NCI-H82 (cell line): ENCODE data around the gene ARPC1B.
"Not testable (repeated sequence)": the region's sequence is repeated elsewhere in the genome, so short reads cannot be mapped to it uniquely, and the experiment has no call there.

Source experiments
- DNase-seq: peaks from one replicate; lab custom pipeline; 2025; lab: John Stamatoyannopoulos, UW

Gene ARPC1B

DNA sequence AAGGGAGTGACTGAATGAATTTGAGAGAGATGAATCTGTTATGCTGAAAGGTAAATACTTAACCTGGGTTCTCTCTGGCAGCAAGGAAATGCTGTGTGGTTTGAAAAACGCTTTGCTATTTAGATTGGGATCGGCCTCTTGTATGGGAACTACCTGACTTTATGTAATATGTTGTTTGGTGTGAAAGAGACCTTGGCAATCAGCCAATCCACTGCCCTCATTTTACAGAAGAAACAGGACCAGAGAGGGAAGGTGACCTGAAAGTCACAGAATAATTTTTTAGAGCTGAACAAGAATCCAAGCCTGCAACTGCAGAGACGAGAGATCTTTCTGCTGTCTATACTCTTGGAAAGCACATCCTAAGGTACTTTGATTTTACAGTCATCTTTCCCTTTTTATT is 35.3 kb downstream of the ARPC1B start:
- no peak for DNase-seq

- DNase-seq, result no peak
These were observed 36.1 kb downstream of the ARPC1B start for GRCh38 chr7:99410635-99411034.

- peak; percentile 69 for DNase-seq
These were observed 41.1 kb downstream of the ARPC1B start for GRCh38 chr7:99415513-99416127.

- no peak for DNase-seq
These were observed 43.7 kb downstream of the ARPC1B start for GRCh38 chr7:99418260-99418659.

DNA sequence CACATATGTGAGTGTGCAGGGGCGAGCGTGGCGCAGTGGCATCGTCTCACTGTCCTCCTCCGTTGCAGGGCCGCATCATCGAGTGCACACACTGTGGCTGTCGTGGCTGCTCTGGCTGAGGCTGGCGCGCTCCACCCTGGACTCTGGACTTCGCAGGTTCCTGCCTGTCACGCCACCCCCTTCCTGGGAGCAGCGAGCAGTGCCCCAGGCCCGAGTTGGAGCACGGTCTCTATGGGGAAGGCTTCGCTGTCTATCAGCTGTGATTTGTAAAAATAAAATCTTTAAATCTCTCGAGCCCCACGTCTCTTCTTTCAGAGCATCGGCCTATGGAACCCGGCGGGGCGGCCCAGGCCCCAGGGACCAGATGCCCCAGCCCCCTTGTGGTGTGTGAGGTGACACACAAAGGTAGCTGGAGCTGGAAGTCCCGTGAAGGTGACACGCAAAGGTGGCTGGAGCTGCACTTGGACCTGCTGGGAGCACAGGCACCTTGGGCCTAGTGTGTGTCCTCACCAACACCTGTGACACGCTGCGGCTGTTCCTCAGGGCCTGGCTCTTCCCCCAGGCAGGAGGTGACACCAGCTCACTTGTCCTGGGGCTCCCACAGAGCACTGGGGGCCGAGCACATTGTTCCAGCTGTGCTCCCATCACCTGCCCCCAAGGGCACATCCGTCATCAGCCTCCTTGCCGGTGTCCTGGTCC is 44.9 kb downstream of the ARPC1B start:
- DNase-seq, result no peak

- no peak for DNase-seq
These were observed 45.7 kb downstream of the ARPC1B start for GRCh38 chr7:99420213-99420612.

- peak; percentile 42 for DNase-seq
These were observed 46.5 kb downstream of the ARPC1B start for GRCh38 chr7:99420986-99421385.

DNA sequence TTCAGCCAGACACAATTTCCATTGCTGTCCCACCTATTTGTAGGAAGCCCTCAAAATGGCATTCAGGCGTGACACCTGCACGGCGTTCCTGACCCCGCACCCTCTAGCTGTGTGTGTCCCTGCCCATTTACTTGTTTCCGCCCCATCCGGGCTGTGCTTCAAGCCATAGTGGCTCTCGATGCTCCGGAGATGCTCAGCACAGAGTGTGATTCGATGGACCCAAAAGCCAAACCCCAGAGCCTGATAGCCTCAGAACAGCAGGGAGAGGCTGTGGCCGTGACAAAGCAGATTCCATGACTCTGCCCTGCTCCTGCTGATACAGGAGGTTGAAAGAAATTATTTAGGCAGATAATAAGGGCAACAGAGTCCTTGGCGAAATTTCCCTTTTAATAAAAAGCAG is 47.7 kb downstream of the ARPC1B start:
- no peak for DNase-seq

DNA sequence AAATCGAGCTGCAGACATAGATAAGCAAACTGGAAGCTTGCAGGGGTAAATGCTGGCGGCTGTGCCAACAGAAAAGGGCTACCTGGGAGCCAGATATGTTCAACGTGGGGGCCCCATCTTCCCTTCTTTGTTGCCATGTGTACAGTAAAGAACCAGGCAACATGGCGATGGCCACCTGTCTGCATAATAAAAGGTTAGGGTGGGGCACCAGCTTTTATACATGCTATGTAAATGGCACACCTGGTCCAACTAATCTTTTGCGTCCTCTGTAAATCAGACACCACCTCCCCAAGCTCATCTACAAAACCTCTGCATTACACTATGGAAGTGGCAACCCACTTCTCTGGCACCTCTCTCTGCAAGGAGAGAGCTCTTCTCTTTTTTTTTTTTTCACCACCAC is 48.1 kb downstream of the ARPC1B start:
- DNase-seq, result no peak

DNA sequence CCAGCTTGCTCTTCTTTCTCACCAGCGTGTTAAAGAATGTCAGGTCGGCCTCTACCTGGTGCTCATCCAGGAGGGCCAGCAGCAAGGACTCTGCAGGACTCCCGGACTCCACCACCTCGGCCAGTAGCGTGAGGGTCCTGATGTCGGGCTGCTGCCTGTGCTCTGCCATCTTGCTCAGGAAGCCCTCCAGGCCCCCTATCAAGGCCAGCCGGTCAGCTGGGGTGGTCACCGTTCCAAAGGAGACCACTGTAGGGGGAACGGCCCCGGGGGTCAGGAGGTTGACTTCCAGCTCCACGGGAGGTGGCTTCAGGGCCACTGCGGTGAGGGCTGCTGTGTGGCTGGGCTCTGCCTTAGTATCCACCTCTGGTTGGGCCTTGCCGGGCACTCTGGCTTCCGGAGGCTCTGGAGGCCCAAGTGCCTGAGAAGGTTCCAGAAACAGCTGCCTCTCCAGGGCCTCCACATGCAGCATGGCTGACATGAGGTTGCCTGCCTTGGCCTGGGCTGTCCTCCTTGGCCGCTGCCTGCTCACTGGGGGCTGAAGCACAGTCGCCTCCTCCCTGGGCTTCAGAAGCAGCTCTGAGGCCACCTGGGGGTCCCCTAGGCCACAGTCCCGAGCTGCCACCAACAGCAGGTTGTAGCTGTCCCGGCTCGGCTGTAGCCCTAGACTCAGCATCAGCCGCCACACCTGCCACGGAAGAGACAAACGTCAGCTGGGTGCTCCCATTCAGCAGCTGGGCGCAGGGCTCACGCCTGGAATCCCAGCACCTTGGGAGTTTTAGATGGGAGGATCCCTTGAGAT is 50.6 kb downstream of the ARPC1B start:
- no peak for DNase-seq

DNA sequence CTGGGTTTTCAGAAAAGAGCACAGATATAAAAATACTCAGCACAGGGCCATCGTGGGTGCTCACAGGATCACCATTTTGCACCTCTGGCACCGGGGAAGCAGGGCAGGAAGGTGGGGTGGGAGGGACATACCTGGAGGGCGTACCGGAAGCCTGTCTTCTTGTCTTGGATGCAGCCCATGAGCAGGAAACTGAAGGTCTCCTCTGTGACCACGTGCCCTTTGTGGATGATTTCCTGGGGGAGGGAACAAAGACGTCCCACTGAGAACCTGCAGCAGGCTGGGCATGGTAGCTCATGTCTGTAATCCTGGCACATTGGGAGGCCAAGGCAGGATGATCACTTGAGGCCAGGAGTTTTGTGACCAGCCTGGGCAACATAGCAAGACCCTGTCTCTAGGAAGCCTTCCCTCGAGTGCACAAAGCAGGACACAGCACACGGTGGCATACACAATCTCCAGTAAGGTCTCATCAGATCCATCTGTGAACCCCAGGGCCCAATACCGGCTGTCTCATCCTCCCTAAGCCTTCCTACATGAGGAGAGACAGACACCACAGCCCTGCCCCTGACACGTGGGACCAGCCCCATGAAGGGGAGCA is 54.5 kb downstream of the ARPC1B start:
- no peak for DNase-seq

DNA sequence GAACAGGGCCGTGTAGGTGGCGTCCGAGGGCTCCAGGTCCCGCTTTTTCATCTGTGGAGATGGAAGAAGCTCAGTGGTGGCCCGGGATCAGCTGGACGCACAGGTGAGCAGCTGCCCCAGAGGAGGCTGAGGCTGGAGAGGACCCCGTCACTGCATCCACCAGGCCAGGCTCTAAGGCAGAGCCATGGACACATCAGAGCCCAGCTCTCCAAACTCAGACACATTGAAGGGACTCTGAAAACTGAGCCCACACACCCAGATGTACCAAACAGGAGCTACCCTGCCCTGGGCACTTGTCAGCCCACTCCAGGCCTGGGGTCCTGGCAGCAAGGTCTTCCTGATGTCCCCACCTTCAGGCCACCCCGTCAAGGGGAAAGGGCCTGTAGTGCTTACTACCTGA is 55.2 kb downstream of the ARPC1B start:
- DNase-seq, result no peak

- not testable (repeated sequence) for DNase-seq
These were observed 57.4 kb downstream of the ARPC1B start for GRCh38 chr7:99431756-99432540.

DNA sequence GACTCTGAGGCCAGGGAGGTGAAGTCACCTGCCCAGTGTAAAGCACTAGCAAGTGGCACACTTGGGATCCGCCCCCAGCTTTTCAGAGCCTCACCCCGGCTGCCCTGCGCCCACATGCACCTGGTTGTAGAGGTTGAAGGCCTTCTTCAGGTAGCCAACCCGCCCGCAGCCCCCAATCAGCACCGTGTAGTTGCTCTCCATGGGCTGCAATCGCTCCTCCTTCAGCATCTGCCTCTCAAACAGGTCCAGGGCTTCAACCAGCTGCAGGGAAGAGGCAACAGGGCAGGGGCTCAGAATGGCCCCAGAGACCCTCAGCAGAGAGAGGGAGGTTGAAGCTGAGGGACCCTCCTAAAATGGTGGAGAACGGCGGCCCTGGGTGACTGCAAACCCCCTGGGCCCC is 58.6 kb downstream of the ARPC1B start:
- DNase-seq, result no peak

DNA sequence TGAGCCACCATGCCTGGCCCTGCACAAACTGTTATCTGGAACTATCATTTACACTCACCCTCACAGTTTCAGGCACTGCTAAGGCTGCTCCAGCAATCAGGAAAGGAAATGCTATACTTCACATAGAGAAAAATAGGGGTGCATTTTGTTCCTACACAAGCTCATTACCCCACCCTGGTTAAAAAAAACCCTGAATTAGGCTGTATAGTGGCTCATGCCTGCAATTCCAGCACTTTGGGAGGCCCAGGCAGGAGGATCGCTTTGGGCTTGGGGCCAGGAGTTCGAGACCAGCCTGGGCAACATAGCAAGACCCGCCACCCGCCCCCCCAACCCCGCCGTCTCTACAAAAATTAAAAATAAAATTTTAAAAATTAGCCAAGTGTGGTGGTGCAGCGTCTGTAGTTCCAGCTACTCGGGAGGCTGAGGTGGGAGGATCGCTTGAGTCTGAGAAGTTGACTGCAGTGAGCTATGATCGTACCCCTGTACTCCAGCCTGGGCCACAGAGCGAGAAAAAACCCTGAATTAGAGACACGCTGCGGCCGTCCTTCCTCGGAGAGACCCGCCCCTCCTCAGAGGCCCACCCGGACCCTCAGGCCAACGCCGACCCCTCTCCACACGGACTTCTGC is 63.5 kb downstream of the ARPC1B start:
- DNase-seq, result no peak

DNA sequence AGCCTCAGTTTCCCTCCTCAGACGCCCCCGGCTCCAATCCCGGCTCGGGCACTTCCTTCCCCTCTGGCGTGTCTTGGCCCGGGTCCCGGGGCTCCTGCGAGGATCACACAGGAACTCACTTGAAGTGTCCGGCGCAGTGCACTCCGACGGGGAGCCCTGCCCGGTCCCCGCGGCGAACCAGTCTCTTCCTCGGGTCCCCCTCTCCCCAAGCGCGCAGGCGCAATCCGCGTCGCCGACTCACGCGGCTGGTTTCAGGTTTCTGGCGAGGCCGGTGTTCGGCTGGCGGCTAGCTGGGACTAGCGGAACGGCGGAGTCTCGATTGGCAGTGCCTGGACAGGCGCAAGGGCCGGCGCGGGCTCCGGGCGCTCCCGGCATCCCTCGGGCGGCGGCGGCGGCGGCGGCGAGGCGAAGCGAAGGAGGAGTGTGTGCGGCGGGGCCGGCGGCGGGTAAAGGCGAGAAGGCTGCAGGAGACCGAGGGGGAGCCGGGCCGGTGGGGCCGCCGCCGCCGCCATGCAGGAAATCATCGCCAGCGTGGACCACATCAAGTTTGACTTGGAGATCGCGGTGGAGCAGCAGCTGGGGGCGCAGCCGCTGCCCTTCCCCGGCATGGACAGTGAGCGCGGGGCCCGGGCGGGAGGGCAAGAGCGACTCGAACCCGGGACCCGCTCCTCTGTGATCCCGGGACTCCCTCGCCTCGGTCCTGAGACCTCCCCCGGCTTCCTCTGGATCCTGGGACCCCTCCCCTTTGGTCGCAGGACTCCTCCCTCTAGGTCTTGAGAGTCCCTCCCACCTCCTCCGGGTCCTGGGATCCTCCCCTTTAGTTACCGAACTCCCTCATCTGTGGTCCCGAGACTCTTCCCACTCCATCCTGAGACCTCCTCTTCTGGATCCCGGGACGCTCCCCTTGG is 64.3 kb downstream of the ARPC1B start, which contains the start of the genes CPSF4 and PTCD1:
Gene CPSF4, plus strand, starts transcription at position 371 of the 908 bp plus-strand sequence. Its CDS starts 140 bp downstream, at position 511.
Gene PTCD1, minus strand, starts transcription at position 226 of the 908 bp plus-strand sequence. CDS start 3,556 bp downstream, outside the sequence.
- peak; percentile 95 for DNase-seq

DNA sequence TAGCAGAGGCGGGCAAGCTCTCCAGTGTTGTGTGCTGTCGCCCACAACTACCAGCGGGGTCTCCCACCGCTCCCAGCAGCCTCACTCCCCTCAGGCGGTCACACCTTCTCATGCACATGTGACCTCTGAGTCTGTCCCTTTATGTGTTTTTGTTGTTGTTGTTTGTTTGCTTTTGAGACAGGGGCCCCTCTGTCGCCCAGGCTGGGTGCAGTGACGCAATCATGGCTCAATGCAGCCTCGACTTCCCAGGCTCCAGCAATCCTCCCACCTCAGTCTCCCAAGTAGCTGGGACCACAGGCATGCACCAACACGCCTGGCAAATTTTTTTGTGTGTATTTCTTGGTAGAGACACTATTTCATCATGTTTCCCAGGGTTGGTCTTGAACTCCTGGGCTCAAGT is 65.7 kb downstream of the ARPC1B start:
- DNase-seq, result no peak
